H1 (cell line): Measurements from ENCODE around the gene STRN. TPM values are rescaled to one million over a fixed set of nuclear protein-coding genes. Genes with fewer than 3 reads are reported as not detected.

Source experiments
- BRCA1 ChIP-seq: IDR thresholded peaks from 2 replicates; pipeline ENCODE4 v1.6.1; 2012; ENCODE audit warnings: low read depth, low read length, improper control_type of control experiment
- CHD7 ChIP-seq: fragments of 300-600 bp; sonication (generic); IDR thresholded peaks from 2 replicates; pipeline ENCODE4 v1.7.1; 2012; ENCODE audit warnings: low read length, moderate library complexity, mild to moderate bottlenecking, inconsistent platforms; ENCODE audit not compliant: insufficient replicate concordance
- CREB1 ChIP-seq: IDR thresholded peaks from 2 replicates; pipeline ENCODE4 v1.6.1; 2012; ENCODE audit warnings: inconsistent platforms
- EGR1 ChIP-seq: IDR thresholded peaks from 2 replicates; pipeline ENCODE4 v1.6.1; 2011; ENCODE audit warnings: low read depth, low read length, borderline replicate concordance
- JUND ChIP-seq: IDR thresholded peaks from 2 replicates; pipeline ENCODE4 v1.6.1; 2011; ENCODE audit warnings: mild to moderate bottlenecking, improper control_type of control experiment, low read length
- KDM4A ChIP-seq: IDR thresholded peaks from one replicate; pipeline ENCODE4 v1.7.1; 2012; ENCODE audit warnings: low read depth, mild to moderate bottlenecking, moderate library complexity, low read length, inconsistent platforms; ENCODE audit not compliant: severe bottlenecking
- MAX ChIP-seq: IDR thresholded peaks from 2 replicates; pipeline ENCODE4 v1.6.1; 2012; ENCODE audit warnings: inconsistent platforms
- NRF1 ChIP-seq: IDR thresholded peaks from 2 replicates; pipeline ENCODE4 v1.6.1; 2011; ENCODE audit warnings: mild to moderate bottlenecking, low read depth, low read length, improper control_type of control experiment
- POLR2A ChIP-seq, 2 experiments: IDR thresholded peaks; 1 replicate in 1 of 2; 2 replicates in 1 of 2; pipeline ENCODE4 v1.6.1; 2011; ENCODE audit warnings: low read depth in 2 of 2, low read length in 2 of 2, mild to moderate bottlenecking in 2 of 2; ENCODE audit errors: control extremely low read depth in 1 of 2
- SAP30 ChIP-seq: fragments of 300-600 bp; sonication (generic); IDR thresholded peaks from 2 replicates; pipeline ENCODE4 v1.7.1; 2012; ENCODE audit warnings: low read length, moderate library complexity, mild to moderate bottlenecking, inconsistent platforms; ENCODE audit not compliant: insufficient read depth, insufficient replicate concordance
- USF2 ChIP-seq: IDR thresholded peaks from 2 replicates; pipeline ENCODE4 v1.6.1; 2011; ENCODE audit warnings: low read length, improper control_type of control experiment
- polyA plus RNA-seq, 7 experiments: library from polyadenylated mRNA; depleted of rRNA in 3 of 7; stranded (reverse) in 5 of 7; unstranded in 2 of 7; fragments of >200 nt in 5 of 7; fragments of 200-250 nt in 2 of 7; gene quantifications; 1 replicate in 5 of 7; 2 replicates in 1 of 7; 4 replicates in 1 of 7; pipeline versions ENCODE4 v1.2.1 to v1.2.3, GENCODE V29; 2011 to 2013; ENCODE audit warnings: missing spikeins in 2 of 7, mixed read lengths in 2 of 7
- total RNA-seq: library from RNA; stranded (reverse); fragmentation: NEBNext Ultra II Directional; extraction: Animal tissue kit (Norgen Biotek cat#: 25700); gene quantifications from 2 replicates; pipeline ENCODE4 v1.2.1, GENCODE V29; 2021

STRN gene
- total and polyA plus RNA-seq, 2 of the 8 experiments (the other 6 are each of a cell fraction or from before 2014, with no cell fraction given): 8.3 to 47.0 TPM

GRCh38 chr2:36800381-36800780, 166.0 kb downstream of the STRN start (continued):
- no peak for TF ChIP-seq CHD7
- TF ChIP-seq USF2: no peak
- no peak for TF ChIP-seq POLR2A (IDR thresholded peaks at IDR 0.05; ENCODE audit: control extremely low read depth in 1 of 2, low read depth in 2 of 2, low read length in 2 of 2)
- TF ChIP-seq CREB1: no peak
- TF ChIP-seq KDM4A: no peak
- no peak for TF ChIP-seq EGR1
- no peak for TF ChIP-seq JUND
- TF ChIP-seq MAX: no peak
- TF ChIP-seq NRF1: no peak
- no peak for TF ChIP-seq BRCA1
- TF ChIP-seq SAP30: no peak
